Calu3 (cell line): ENCODE data around the gene YTHDC1. TPM values are rescaled to one million over a fixed set of nuclear protein-coding genes. Genes with fewer than 3 reads are reported as not detected.
"Not testable (repeated sequence)": the region's sequence is repeated elsewhere in the genome, so short reads cannot be mapped to it uniquely, and the experiment has no call there.

Experiments
- BruUV-seq: library from RNA; stranded (reverse); fragments of 400-500 nt; replicated peaks from 2 replicates; lab custom pipeline; 2021; lab: Mats Ljungman, UMichigan
- CTCF ChIA-PET: fragments of 300-600 bp; sonication (Branson Sonifier 250); formaldehyde crosslinking; loops from one replicate; lab custom pipeline; 2022; ENCODE audit warnings: antibody characterized with exemption; lab: Charles Lee
- DNase-seq: peaks from one replicate; pipeline ENCODE4 v3.0.0; 2022
- H3K27ac Mint-ChIP-seq: one replicate; pipeline ENCODE4 v1.8.0; 2022; ENCODE audit warnings: mixed read lengths; ENCODE audit not compliant: unreplicated experiment
- H3K27me3 Mint-ChIP-seq: one replicate; pipeline ENCODE4 v1.8.0; 2022; ENCODE audit warnings: mixed read lengths; ENCODE audit not compliant: unreplicated experiment
- H3K36me3 Mint-ChIP-seq: one replicate; pipeline ENCODE4 v1.8.0; 2022; ENCODE audit warnings: mild to moderate bottlenecking, moderate library complexity, mixed read lengths; ENCODE audit not compliant: insufficient read depth, unreplicated experiment
- H3K4me1 Mint-ChIP-seq: one replicate; pipeline ENCODE4 v1.8.0; 2022; ENCODE audit warnings: mild to moderate bottlenecking, low read depth, mixed read lengths; ENCODE audit not compliant: unreplicated experiment
- H3K4me3 Mint-ChIP-seq: one replicate; pipeline ENCODE4 v1.8.0; 2022; ENCODE audit warnings: mild to moderate bottlenecking, low read depth, moderate library complexity, mixed read lengths; ENCODE audit not compliant: unreplicated experiment
- H3K9me3 Mint-ChIP-seq: one replicate; pipeline ENCODE4 v1.8.0; 2022; ENCODE audit warnings: low read depth, mixed read lengths; ENCODE audit not compliant: unreplicated experiment
- intact Hi-C: fragments of 100-400 bp; cut with micrococcal nuclease; formaldehyde crosslinking; loops from one replicate; pipeline ENCODE4 v1.10.0; 2022; ENCODE audit not compliant: unreplicated experiment
- total RNA-seq: library from RNA; stranded (reverse); gene quantifications from 2 replicates; pipeline ENCODE4 v1.2.3, GENCODE V29; 2022
- TF ChIP-seq, protein P1 (sequence below): fragments of 200-600 bp; IDR thresholded peaks from one replicate; pipeline ENCODE4 v1.8.0; 2022; ENCODE audit warnings: antibody characterized with exemption; ENCODE audit not compliant: unreplicated experiment

The YTHDC1 gene
- total RNA-seq, 1 experiment from 2014 or later: 68.6 TPM

- TF ChIP-seq, protein P1, sequence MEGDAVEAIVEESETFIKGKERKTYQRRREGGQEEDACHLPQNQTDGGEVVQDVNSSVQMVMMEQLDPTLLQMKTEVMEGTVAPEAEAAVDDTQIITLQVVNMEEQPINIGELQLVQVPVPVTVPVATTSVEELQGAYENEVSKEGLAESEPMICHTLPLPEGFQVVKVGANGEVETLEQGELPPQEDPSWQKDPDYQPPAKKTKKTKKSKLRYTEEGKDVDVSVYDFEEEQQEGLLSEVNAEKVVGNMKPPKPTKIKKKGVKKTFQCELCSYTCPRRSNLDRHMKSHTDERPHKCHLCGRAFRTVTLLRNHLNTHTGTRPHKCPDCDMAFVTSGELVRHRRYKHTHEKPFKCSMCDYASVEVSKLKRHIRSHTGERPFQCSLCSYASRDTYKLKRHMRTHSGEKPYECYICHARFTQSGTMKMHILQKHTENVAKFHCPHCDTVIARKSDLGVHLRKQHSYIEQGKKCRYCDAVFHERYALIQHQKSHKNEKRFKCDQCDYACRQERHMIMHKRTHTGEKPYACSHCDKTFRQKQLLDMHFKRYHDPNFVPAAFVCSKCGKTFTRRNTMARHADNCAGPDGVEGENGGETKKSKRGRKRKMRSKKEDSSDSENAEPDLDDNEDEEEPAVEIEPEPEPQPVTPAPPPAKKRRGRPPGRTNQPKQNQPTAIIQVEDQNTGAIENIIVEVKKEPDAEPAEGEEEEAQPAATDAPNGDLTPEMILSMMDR: no peak
- Mint-ChIP-seq H3K4me1 (peaks cover 8% of the 10 kb centered on the region), H3K27ac (no peak overlapping the region), H3K9me3 (no peaks in the 10 kb centered on the region), H3K4me3 (no peak overlapping the region), H3K36me3 (no peaks in the 10 kb centered on the region), H3K27me3 (no peaks in the 10 kb centered on the region)
- CTCF ChIA-PET: no interaction called here
- no TSS peak for BruUV-seq
- intact Hi-C loops: no loop called here
- DNase-seq: no peak
Measured at GRCh38 chr4:68390205-68390935, 40.5 kb upstream of the YTHDC1 start.

DNA sequence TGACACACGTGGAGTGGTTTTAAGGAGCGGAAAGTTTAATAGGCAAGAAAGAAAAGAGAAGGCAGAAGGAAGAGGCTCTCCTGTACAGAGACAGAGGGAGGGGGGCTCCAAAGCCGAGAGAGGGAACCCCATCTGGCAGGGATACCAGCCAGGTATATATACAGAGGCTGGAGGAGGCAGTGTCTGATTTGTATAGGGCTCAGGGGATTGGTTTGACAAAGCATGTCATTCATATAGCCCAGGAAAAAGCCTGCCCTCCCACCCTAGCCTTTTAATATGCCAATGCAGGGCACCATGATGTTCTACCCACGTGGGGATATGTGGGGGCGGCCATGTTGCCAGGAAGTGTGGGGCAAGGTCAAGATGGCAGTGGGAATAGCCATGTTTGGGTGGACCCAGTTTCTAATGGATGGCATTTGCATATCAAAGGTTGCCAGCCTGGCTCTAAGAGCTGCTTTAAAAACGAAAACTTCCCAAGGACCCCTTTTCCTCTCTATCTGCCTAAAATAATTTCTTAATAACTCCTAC lies 39.6 kb upstream of the YTHDC1 start:
- H3K36me3 Mint-ChIP-seq, H3K27ac Mint-ChIP-seq, intact Hi-C loops, BruUV-seq, H3K9me3 Mint-ChIP-seq, CTCF ChIA-PET, H3K4me3 Mint-ChIP-seq, H3K4me1 Mint-ChIP-seq, DNase-seq, H3K27me3 Mint-ChIP-seq: not testable (repeated sequence)

- DNase-seq: no peak
- TF ChIP-seq, protein P1: no peak
- Mint-ChIP-seq H3K27me3 (no peaks in the 10 kb centered on the region), H3K27ac (no peak overlapping the region), H3K9me3 (no peaks in the 10 kb centered on the region), H3K36me3 (no peaks in the 10 kb centered on the region), H3K4me1 (peaks cover 8% of the 10 kb centered on the region), H3K4me3 (no peak overlapping the region)
- CTCF ChIA-PET: no interaction called here
- intact Hi-C loops: no loop called here
- BruUV-seq: no TSS peak
Measured at GRCh38 chr4:68388347-68388865, 38.5 kb upstream of the YTHDC1 start.

DNA sequence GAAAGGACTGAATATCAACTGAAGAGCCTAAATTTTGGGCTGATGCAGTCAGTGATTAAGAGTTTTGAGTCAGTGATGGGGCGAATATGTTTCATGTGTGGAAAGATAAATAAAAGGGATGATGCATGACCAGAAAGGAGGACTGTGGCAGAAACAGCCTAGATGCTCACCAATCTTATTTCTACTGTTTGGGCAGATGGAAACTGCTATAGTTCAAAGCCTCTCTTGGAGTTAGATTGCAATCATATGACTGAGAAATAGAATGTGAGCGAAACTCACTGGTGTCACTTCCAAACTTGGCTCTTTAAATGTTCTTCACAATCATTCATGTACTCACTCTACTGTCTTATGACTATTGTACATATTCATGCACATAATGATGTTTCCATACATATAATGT lies 35.4 kb upstream of the YTHDC1 start:
- no peak overlapping the region for H3K4me3 Mint-ChIP-seq
- CTCF ChIA-PET: no interaction called here
- H3K36me3 Mint-ChIP-seq: no peaks in the 10 kb centered on the region
- intact Hi-C loops: no loop called here
- H3K4me1 Mint-ChIP-seq: peaks cover 3% of the 10 kb centered on the region
- H3K9me3 Mint-ChIP-seq: no peaks in the 10 kb centered on the region
- H3K27me3 Mint-ChIP-seq: no peaks in the 10 kb centered on the region
- DNase-seq: no peak
- TF ChIP-seq, protein P1: no peak
- BruUV-seq: no TSS peak
- H3K27ac Mint-ChIP-seq: no peak overlapping the region

DNA sequence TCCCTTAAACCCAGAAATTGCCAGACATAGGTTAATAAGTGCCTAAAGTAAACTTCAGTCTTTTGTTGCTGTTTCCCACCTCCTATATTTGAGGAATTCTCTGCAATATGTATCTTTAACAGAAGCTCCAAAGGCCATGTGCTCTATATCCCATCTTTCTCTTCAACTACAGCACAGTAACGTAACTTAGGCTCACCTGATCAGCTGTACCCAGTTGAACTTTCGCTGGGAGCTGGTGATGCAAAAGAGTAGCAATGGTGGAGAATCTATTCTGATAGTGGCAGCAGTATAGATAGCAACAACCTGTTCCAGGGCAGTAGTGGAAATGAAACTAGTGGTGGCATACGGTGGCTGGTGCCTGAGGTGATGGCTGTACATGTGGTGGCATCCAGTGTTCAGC lies 33.2 kb upstream of the YTHDC1 start:
- H3K27me3 Mint-ChIP-seq: no peaks in the 10 kb centered on the region
- DNase-seq: no peak
- H3K27ac Mint-ChIP-seq: no peak overlapping the region
- TF ChIP-seq, protein P1: no peak
- BruUV-seq: no TSS peak
- CTCF ChIA-PET: no interaction called here
- no peaks in the 10 kb centered on the region for H3K36me3 Mint-ChIP-seq
- H3K4me1 Mint-ChIP-seq: no peaks in the 10 kb centered on the region
- no peak overlapping the region for H3K4me3 Mint-ChIP-seq
- intact Hi-C loops: no loop called here
- no peaks in the 10 kb centered on the region for H3K9me3 Mint-ChIP-seq
